GM12873 (cell line): ENCODE measurements around the gene TP53RK.
A peak's percentile ranks its signal among the peaks of the same experiment; 100 is the strongest.

Source experiments
- TF ChIP-seq, protein P1 (sequence below): IDR thresholded peaks from 2 replicates; pipeline ENCODE4 v1.5.1; 2012; ENCODE audit warnings: low read depth, mild to moderate bottlenecking, moderate library complexity, low read length, control low read depth; ENCODE audit not compliant: insufficient read depth; ENCODE audit errors: missing control alignments

TP53RK gene

DNA sequence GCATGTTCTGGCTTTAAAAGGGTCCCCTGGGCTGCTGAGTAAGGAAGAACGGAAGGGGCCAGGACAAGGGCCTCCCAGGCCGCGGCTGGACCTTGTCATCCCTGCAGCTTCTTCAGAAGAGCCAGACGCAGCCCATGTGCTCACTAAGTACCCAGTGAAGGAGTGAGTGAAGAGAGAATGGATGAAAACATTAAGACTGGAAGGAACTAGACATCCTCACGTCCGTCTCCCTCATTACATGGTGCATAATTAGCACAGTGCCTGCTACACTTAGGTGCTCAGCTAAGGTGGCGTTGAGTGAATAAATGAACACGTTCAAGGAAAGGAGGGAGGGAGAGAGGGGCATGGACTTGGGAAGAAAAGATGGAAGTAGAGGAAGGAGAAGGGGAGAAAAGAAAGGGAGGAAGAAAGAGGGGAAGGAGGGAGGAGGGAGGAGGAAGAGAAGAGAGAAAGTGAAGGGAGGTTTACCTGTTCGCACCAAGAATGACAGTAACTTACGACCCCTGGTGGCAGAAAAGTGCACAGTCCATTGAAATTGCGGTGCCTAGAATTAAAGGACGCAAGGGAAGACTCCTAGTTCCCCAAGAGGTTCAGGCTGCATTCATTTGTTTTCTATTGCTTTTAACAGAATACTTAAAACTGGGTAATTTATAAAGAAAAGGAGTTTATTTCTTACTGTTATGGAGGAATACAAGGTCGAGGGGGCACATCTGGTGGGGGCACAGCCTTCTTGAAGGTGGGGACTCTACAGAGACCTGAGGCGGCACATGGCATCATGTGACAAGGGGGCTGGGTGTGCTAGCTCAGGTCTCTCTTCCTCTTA is 8.0 kb downstream of the TP53RK start:
- TF ChIP-seq, protein P1, sequence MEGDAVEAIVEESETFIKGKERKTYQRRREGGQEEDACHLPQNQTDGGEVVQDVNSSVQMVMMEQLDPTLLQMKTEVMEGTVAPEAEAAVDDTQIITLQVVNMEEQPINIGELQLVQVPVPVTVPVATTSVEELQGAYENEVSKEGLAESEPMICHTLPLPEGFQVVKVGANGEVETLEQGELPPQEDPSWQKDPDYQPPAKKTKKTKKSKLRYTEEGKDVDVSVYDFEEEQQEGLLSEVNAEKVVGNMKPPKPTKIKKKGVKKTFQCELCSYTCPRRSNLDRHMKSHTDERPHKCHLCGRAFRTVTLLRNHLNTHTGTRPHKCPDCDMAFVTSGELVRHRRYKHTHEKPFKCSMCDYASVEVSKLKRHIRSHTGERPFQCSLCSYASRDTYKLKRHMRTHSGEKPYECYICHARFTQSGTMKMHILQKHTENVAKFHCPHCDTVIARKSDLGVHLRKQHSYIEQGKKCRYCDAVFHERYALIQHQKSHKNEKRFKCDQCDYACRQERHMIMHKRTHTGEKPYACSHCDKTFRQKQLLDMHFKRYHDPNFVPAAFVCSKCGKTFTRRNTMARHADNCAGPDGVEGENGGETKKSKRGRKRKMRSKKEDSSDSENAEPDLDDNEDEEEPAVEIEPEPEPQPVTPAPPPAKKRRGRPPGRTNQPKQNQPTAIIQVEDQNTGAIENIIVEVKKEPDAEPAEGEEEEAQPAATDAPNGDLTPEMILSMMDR = peak; percentile 87

DNA sequence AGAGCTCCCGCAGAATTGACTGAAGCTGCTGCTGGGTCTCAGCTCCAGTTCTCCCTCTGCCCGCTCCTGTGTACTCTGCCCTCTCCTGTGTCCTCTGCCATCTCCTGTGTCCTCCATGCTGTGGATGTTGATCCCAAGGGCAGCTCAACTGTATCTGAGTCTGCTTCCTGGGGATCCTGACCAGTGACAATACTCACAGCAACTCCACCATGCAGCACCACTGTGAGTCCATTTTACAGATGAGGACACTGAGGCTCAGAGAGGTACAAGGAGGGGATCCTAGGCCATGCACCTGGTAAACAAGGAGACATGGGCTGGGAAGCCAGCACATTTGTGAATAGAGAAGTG is 8.6 kb downstream of the TP53RK start:
- TF ChIP-seq, protein P1 = no peak

DNA sequence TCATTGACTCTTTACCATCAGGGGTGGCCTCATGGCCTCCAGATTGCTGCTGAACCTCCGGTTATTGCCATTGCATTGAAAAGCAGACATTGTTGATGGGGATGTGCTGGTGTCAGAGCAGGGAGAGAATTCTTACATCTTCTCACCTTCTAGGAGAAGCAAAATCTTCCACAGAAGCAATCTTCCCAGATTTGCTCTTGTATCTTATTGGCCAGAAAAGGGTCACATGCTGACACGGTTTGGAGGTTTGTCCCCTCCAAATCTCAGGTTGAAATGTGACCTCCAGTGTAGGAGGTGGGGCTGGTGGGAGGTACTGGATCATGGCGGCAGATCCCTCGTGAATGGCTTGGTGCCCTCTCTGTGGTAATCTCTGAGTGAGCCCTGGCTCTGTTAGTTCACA is 10.7 kb downstream of the TP53RK start:
- TF ChIP-seq, protein P1 = no peak

DNA sequence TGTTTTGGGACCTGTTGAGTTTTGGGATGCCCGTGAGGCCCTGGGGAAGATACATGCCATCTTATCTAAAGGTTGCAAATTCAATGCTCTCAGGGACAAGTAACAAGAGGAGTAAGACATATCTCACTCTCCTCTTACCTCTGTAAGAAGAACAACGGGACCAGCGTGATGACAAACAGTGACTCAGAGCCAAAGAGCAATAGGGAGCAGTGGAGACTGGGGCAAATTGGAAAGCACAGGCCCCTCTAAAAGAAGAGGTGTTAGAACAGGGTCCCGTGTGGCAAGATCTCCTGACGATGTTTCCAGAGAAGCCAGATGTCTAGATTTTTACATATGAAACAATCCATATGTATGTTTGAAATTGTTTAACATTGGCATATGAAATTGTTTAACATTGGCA is 11.6 kb downstream of the TP53RK start:
- TF ChIP-seq, protein P1 = no peak

DNA sequence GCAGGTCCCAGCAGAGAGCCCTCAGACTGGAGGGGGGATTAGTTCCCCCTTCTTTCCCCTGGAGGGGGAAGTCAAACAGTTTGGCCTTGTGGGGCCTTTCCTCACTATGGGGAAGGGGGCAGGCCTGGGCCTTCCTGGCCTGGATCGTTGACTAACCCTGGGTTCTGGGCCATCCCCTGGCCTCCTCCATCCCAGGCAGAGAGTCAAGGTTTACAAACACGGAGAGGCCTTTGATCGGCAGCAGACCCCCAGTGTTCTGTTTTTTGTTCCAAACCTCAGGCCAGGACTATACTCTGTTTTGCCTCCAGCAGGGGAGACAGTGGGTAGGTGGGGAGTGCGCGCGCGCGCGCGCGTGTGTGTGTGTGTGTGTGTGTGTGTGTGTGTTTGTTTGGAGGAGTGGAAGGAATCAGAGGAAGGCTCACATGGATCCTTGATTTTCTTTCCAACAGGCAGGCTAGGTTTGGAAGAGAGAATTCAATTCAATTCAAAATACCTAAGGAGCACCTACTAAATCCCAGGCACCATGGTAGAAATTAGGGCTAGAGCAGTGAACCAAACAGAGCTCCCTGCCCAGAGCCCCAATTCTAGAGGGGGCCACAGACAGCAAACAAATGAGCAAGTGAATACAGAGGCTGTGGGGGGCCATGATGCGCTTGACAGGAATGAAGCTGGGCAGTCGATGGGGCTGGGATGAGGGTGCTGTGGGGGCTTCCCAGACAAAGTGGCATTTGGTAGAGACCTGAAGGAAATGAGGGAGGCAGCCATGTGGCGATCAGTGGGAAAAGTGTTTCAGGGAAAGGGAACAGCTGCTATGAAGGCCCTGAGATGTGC is 14.8 kb downstream of the TP53RK start:
- TF ChIP-seq, protein P1 = no peak

DNA sequence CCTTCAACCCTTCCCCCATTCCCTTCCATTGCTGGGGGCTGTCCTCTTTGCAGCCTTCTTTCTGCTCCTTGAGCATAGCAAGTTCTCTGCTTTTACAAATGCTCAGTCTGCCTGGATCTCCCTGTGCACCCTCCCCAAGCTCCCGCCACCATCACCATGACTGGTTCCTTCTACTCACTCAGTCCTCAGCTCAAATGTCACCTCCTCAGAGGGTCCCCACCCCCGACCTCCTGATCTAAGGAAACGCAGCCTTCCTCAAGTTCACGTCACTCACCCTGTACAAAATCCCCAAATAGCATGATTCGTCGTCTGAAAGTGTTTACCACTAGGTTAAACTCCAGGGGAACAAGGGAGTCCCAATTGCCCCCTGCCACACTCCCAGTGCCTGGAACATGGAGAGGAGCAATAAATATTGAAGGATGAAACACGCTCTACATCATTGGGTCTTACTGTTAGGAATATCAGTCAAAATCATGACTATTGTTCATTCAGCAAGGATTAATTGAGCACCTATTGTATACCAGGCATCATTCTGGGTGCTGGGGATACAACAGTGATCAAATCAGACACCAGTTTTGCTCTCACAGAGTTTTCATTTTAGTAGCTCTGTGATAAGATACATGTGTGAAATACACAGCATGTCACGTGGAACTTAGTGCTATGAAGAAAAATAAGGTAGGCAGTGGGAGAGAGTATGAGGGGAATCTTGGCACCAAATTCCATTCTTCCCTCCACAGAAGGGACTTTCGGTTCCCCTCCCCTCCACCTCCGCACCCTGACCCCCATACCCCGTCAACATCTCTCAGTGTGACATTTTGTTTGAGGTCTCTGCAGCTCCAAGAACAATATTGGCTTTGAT is 15.6 kb downstream of the TP53RK start:
- TF ChIP-seq, protein P1 = no peak

DNA sequence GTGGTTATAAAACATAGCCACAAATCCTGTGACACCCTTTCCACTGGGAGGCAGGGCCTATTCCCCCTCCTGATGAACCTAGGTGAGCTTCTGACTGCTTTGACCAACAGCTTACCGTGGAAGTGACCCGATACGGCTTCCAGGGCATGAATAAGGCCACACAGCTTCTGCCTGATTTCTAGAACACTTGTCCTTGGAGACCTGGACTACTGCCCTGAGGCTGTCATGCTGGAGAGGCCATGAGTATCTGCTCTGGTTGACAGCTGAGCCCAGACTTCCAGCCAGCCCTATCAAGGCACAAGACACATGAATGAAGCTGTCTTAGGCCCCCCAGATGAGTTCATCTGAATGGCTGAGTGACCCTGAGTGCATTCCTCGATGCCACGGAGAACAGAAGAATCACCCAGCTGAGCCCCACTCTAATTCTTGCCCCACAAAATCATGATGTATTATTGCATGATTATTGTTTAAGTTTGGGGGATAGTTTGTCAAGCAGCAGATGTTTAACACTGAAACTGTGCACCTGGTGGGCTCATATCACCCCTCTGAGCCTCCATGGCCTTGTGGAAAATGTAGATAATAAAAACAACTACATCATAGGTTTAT is 16.6 kb downstream of the TP53RK start:
- TF ChIP-seq, protein P1 = no peak
